ENCODE results near the gene CAMTA1.

CAMTA1 gene

DNA sequence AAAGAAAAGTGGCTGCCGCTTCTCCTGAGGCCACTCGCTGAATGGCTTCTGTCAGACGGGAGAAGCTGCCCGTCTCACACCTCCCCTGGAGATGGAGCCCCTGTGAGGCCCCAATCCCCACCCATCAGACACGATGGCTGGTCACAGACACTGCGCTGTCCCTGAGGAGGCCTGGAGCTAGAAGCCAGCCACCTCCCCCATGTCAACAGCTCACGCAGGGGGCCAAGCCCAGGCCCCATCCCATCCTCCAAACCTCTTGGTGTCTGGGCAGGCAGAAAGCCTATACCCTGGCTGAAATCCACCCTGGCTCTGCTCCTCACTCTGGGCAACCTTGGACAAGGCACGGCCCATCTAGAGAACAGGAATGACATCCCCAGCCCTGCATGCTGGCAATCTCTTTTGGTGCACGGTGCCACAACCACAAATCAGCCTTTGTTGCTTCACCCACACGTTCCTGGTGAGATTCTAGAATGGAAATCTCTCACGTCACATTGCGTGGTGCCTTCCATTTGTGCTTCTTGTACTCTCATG is 711.9 kb downstream of the CAMTA1 start:
- Histone ChIP-seq H3K9me3 (ENCODE audit: control insufficient read depth, low read depth, low read length) (no peaks in the 10 kb centered on the region), H3K36me3 (ENCODE audit: control insufficient read depth, low read depth, low read length) (no peaks in the 10 kb centered on the region), H3K27ac (ENCODE audit: low read length) (no peak overlapping the region), H3K4me3 (ENCODE audit: low read length) (no peak overlapping the region), H3K27me3 (ENCODE audit: control insufficient read depth, insufficient read depth, low read length) (no peaks in the 10 kb centered on the region), H3K9ac (ENCODE audit: low read length) (no peak overlapping the region), H3K4me1 (ENCODE audit: control insufficient read depth, low read depth, low read length) (peaks cover 8% of the 10 kb centered on the region)

DNA sequence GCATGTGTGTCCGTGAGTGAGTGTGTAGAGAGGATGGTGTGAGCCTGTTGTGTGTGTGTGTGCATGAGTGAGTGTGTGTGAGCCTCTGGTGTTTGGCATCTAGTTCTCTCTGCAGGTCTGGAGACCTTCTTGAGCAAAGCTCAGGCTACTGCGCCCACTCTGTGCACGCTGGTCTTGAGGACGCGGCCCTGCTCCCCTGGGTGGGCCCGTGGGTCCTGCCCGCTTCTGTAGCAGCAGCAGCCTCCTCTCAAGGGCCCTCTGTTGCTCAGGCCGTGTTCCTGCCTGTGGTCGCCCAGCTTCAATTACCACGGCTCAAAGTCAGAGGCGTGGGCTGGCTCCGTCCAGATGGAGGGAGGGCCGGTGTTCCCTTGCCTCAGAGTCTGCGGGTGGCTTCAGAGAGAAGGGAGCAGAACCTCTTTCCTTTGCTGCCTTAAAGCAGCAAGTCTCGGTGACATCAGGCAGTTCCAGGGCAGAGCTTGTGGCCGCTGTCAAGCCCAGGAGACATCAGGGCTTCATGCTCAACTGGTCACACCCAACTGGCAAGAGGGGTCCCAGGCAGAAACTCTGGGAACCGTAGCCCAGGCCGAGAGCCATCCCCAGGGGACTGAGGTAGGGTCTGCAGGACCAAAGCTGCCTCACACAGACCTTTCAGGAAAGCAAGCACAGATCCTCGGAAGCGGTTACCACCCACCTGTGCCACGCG is 715.3 kb downstream of the CAMTA1 start:
- Histone ChIP-seq H3K9ac (ENCODE audit: low read length) (no peak overlapping the region), H3K4me1 (ENCODE audit: control insufficient read depth, low read depth, low read length) (peaks cover 8% of the 10 kb centered on the region), H3K4me3 (ENCODE audit: low read length) (no peak overlapping the region), H3K9me3 (ENCODE audit: control insufficient read depth, low read depth, low read length) (no peaks in the 10 kb centered on the region), H3K27me3 (ENCODE audit: control insufficient read depth, insufficient read depth, low read length) (no peaks in the 10 kb centered on the region), H3K27ac (ENCODE audit: low read length) (no peak overlapping the region), H3K36me3 (ENCODE audit: control insufficient read depth, low read depth, low read length) (no peaks in the 10 kb centered on the region)

DNA sequence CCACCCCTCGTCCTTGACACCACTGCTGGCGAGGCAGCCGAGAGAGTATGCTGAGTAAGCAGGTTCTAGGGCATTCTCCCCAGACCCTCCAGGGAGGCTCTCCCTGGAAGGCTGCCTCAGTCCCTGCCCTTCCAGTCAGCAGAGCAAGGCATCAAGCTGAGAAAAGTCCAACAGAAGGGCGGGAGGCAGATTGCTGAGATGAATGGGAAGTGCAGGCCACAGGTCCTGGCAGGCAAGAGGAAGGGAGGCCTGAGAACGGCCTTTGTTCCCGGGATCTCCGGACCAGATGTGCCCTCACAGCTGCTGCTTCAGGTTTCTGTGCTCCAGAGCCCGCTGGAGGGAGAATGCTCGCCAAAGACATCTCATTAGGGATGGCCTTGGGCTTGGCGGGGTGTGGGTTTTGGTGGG is 715.8 kb downstream of the CAMTA1 start:
- H3K9me3 ChIP-seq (ENCODE audit: control insufficient read depth, low read depth, low read length), result no peaks in the 10 kb centered on the region
- H3K27ac ChIP-seq (ENCODE audit: low read length), result no peak overlapping the region
- H3K27me3 ChIP-seq (ENCODE audit: control insufficient read depth, insufficient read depth, low read length), result no peaks in the 10 kb centered on the region
- no peak overlapping the region for H3K4me3 ChIP-seq (ENCODE audit: low read length)
- H3K36me3 ChIP-seq (ENCODE audit: control insufficient read depth, low read depth, low read length), result no peaks in the 10 kb centered on the region
- no peak overlapping the region for H3K9ac ChIP-seq (ENCODE audit: low read length)
- peaks cover 8% of the 10 kb centered on the region for H3K4me1 ChIP-seq (ENCODE audit: control insufficient read depth, low read depth, low read length)

DNA sequence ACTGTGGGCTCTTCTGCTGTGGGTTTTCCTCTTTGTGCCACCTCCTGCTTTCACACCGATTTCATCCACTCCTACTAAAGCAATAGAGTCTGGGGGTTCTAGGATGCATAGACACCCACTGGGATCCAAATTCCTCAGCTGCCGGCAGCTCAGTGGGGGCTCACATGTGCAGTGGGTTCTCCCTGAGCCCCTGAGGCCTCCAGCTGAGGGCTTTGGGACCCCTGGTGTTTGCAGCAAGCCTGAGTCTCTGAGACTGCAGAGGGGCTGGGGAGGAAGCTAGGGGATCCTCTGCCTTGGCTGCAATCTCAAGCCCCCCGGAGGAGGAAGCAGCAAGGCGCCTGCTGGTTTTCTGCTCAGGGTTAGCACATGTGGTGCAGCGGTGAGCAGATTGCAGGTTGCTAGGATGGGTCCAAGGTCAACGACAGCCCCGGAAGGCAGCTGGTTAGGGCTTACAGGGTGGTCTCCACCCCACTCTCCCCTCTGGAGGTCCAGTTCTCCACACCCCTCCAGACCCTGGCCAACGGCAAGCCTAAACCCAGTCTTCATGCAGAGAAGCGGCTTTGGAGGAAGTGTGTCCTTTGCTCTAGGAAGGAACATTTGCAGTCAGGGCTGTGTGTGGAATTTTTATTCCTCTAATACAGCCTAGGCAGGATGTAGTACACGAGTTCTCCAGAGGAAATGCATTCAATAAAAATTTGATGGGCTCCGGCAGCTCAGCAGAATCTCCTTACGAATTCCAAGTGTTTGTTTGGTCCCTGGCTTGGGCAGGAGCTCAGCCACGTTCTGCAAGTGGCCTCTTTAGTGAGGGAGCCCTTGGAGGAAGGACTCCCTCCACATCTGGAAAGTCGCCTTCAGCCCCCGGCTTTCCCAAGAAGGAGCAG is 716.7 kb downstream of the CAMTA1 start:
- H3K27ac ChIP-seq (ENCODE audit: low read length), result no peak overlapping the region
- no peaks in the 10 kb centered on the region for H3K9me3 ChIP-seq (ENCODE audit: control insufficient read depth, low read depth, low read length)
- H3K4me1 ChIP-seq (ENCODE audit: control insufficient read depth, low read depth, low read length), result peaks cover 8% of the 10 kb centered on the region
- H3K36me3 ChIP-seq (ENCODE audit: control insufficient read depth, low read depth, low read length), result no peaks in the 10 kb centered on the region
- no peaks in the 10 kb centered on the region for H3K27me3 ChIP-seq (ENCODE audit: control insufficient read depth, insufficient read depth, low read length)
- no peak overlapping the region for H3K9ac ChIP-seq (ENCODE audit: low read length)
- no peak overlapping the region for H3K4me3 ChIP-seq (ENCODE audit: low read length)

DNA sequence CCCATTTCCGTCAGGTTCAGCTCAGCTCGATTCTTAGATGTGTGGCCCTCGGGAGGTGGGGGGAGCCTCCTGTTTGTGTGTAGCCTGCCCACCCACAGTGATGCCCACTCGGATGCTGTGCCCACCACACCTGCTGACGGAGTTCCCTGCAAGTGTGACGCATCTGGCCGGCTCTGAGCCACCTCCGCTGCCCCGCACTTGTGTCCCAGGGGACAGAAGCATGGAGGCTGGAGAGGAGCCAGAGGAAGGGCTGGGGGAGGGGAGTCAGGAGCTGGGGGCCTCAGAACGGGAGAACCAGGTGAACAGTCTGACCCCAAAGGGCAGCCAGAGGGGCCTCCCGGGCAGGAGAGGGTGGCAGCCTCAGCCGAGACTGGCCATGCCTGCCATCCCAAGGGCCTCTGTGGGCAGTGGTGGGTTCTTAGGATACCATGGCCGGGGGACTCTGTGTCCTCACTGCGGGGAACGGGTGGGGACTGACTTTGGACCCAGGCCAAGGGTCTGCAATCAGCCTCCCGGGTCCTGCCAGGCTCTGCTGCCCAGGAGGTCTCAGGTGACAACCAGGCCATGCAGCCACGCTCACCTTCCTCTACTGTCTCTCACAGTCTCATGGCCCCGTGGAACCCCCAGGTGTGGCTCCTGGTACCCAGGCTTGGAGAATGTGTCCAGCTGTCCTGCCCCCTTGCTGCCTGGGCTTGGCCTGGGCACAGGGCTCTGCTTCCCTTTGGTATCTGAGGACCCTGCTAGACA is 718.6 kb downstream of the CAMTA1 start:
- Histone ChIP-seq H3K9ac (ENCODE audit: low read length) (no peak overlapping the region), H3K36me3 (ENCODE audit: control insufficient read depth, low read depth, low read length) (no peaks in the 10 kb centered on the region), H3K27ac (ENCODE audit: low read length) (no peak overlapping the region), H3K9me3 (ENCODE audit: control insufficient read depth, low read depth, low read length) (no peaks in the 10 kb centered on the region), H3K4me1 (ENCODE audit: control insufficient read depth, low read depth, low read length) (peaks cover 8% of the 10 kb centered on the region), H3K4me3 (ENCODE audit: low read length) (no peak overlapping the region), H3K27me3 (ENCODE audit: control insufficient read depth, insufficient read depth, low read length) (no peaks in the 10 kb centered on the region)

DNA sequence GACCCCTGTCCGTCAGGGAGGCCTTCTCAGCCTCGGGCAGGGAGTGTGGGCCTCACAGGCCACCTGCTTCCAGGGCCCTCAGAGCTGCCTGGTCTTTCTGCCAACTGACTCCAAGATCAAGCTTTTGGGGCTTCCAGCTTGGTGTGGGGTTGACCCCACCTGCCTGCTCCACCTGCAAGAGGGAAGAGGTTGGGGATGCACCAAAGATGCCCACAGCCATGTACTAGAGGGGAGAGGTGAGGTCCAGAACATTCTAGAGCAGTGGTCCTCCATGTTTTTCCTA is 719.1 kb downstream of the CAMTA1 start:
- no peaks in the 10 kb centered on the region for H3K27me3 ChIP-seq (ENCODE audit: control insufficient read depth, insufficient read depth, low read length)
- no peak overlapping the region for H3K27ac ChIP-seq (ENCODE audit: low read length)
- no peak overlapping the region for H3K9ac ChIP-seq (ENCODE audit: low read length)
- H3K36me3 ChIP-seq (ENCODE audit: control insufficient read depth, low read depth, low read length), result no peaks in the 10 kb centered on the region
- peaks cover 8% of the 10 kb centered on the region for H3K4me1 ChIP-seq (ENCODE audit: control insufficient read depth, low read depth, low read length)
- H3K9me3 ChIP-seq (ENCODE audit: control insufficient read depth, low read depth, low read length), result no peaks in the 10 kb centered on the region
- no peak overlapping the region for H3K4me3 ChIP-seq (ENCODE audit: low read length)

DNA sequence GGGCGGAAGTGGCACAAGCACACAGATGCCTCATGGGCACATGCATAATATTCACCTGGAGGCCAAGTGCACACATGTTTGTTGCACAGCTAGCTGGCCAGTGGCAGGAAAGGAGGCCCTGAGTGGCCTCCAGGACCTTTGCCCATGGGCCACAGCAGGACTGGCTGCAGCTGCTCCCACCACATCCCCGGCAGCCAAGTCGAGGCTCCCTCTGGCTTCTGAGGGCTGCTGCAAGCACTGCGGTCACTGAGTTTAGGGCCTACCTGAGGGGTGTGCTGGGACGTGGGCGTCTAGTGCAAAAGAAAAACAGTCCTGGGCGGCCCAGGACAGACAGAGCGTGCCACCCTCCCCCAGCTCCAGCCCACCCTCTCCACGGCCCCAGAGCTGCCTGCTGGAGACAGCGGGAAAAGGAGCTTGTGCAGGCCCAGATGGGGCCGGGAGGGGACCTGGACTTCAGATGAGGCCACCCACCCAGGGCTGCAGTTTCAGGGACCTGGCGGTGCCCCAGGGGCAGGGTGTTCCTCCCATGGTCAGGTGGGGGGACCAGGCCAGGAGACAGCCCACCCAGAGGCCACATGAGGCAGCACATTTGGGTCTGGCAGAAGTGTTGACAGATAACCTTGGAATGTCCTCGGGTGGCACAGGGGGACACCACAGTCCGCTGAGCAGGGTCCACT is 720.0 kb downstream of the CAMTA1 start:
- no peaks in the 10 kb centered on the region for H3K27me3 ChIP-seq (ENCODE audit: control insufficient read depth, insufficient read depth, low read length)
- peaks cover 8% of the 10 kb centered on the region for H3K4me1 ChIP-seq (ENCODE audit: control insufficient read depth, low read depth, low read length)
- H3K27ac ChIP-seq (ENCODE audit: low read length), result no peak overlapping the region
- H3K36me3 ChIP-seq (ENCODE audit: control insufficient read depth, low read depth, low read length), result no peaks in the 10 kb centered on the region
- no peaks in the 10 kb centered on the region for H3K9me3 ChIP-seq (ENCODE audit: control insufficient read depth, low read depth, low read length)
- H3K9ac ChIP-seq (ENCODE audit: low read length), result no peak overlapping the region
- no peak overlapping the region for H3K4me3 ChIP-seq (ENCODE audit: low read length)

DNA sequence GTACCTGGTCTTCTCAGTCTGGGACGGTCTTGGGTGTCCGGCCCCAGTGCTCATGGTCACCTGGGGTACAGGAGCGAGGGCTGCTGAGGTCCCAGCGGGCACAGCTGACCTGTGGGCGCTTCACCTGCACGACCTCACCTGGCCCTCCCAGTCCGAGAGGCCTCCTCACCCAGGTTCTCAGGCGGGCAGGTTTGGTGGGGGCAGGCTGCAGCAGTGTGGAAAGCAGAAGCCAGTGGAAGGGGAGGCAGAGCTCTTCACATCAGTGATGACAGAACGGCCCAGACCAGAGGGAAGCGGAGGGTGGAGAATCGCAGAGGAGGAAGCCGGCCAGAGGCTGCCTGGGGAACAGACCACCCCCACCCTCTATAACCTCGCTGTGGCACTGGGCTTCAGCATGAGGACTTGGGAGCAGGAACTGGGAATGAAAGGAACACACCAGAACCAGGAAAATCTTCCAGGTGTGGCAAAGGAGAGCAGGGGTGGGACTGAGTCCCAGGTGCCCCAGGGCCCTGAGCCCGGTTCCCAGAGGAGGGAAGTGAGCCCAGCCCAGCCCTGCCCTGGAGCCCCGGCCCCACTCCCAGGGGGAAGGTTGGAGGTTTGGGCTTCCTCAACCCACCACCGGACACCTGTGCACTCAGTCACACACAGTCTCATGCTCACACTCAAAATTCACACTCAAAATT is 720.7 kb downstream of the CAMTA1 start:
- Histone ChIP-seq H3K36me3 (ENCODE audit: control insufficient read depth, low read depth, low read length) (no peaks in the 10 kb centered on the region), H3K4me1 (ENCODE audit: control insufficient read depth, low read depth, low read length) (peaks cover 8% of the 10 kb centered on the region), H3K27me3 (ENCODE audit: control insufficient read depth, insufficient read depth, low read length) (no peaks in the 10 kb centered on the region), H3K9me3 (ENCODE audit: control insufficient read depth, low read depth, low read length) (no peaks in the 10 kb centered on the region), H3K27ac (ENCODE audit: low read length) (no peak overlapping the region), H3K4me3 (ENCODE audit: low read length) (no peak overlapping the region), H3K9ac (ENCODE audit: low read length) (no peak overlapping the region)

DNA sequence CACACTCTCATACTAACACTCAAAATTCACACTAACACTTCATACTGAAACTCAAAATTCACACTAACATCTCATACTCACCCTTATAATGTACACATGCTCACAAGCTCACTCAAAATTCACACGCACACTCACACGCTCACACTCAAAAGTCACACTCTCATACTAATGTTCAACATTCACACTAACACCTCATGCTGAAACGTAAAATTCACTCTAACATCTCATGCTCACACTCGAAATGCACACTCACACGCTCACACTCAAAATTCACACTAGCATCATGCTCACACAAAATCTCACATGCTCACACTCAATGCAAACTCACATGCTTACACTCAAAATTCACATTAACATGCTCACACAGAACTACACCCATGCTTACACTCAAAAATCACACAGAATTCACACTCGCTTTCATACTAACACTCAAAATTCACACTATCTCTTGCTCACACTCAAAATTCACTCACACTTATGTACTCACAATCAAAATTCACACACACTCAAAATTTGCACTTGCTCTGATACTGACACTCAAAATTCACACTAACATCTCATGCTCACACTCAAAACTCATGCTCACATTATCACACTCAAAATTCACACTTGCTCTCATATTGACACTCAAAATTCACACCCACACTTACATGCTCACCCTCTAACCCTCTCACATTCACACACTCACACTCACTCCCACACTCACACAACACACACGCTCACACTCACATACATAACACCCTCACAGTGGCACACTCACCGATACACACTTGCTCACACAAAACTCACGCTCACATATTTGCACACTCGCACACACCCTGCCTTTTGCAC is 721.4 kb downstream of the CAMTA1 start:
- Histone ChIP-seq H3K4me3 (ENCODE audit: low read length) (no peak overlapping the region), H3K27me3 (ENCODE audit: control insufficient read depth, insufficient read depth, low read length) (no peaks in the 10 kb centered on the region), H3K27ac (ENCODE audit: low read length) (no peak overlapping the region), H3K9me3 (ENCODE audit: control insufficient read depth, low read depth, low read length) (no peaks in the 10 kb centered on the region), H3K36me3 (ENCODE audit: control insufficient read depth, low read depth, low read length) (no peaks in the 10 kb centered on the region), H3K9ac (ENCODE audit: low read length) (no peak overlapping the region), H3K4me1 (ENCODE audit: control insufficient read depth, low read depth, low read length) (peaks cover 3% of the 10 kb centered on the region)

DNA sequence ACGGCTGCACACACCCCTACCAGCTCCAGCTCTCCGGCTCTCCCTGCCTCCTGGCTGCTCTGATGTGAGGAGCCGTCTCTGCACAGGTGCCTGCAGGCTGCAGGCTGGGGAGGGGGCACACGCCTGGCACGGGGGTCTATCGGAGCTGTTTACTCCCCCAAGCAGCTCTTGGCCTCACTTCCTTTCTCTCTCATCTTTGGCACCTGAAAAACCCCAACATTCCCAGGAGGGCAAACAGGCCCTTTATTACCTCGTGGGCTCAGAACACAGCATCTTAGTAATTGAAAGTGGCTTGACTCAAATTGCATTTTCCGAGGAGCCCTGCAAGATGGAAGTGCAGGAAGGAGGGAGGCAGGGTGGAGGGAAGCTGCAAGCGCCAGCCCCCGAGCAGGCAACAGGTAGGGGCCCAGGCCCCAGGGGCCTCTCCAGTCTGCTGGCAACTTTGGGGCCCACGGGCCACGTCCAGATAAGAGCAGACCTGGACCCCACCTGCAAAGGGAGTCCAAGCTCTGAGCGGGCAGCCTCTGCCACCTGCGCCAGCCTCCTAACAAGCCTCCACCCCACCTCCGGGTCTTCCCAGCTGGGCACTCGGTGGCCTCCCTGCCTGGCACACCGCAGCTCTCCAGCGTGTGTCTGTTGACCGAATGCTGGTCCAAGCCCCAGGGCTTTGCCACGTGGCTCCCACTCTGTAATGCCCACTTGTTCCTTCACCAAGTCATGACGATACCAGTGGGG is 722.2 kb downstream of the CAMTA1 start:
- Histone ChIP-seq H3K9me3 (ENCODE audit: control insufficient read depth, low read depth, low read length) (no peaks in the 10 kb centered on the region), H3K27ac (ENCODE audit: low read length) (no peak overlapping the region), H3K27me3 (ENCODE audit: control insufficient read depth, insufficient read depth, low read length) (no peaks in the 10 kb centered on the region), H3K4me3 (ENCODE audit: low read length) (no peak overlapping the region), H3K4me1 (ENCODE audit: control insufficient read depth, low read depth, low read length) (no peaks in the 10 kb centered on the region), H3K9ac (ENCODE audit: low read length) (no peak overlapping the region), H3K36me3 (ENCODE audit: control insufficient read depth, low read depth, low read length) (no peaks in the 10 kb centered on the region)
